ENCODE results near the gene FNBP1.
"Not testable (repeated sequence)": the region's sequence is repeated elsewhere in the genome, so short reads cannot be mapped to it uniquely, and the experiment has no call there.

The FNBP1 gene

GRCh38 chr9:129962451-129962864 lies 80.5 kb downstream of the FNBP1 start:
- peak overlapping the region; percentile 74 to 86 (median 81) for H3K9ac ChIP-seq
- peaks cover 45 to 94% (median 53%) of the 10 kb centered on the region in 10 experiments for H3K4me1 ChIP-seq
- peak overlapping the region; percentile 48 to 71 (median 61) for H3K4me3 ChIP-seq
- H4K20me1 ChIP-seq = peaks cover 0 to 4% (median 0%) of the 10 kb centered on the region in 11 experiments; a peak in 1 of 22 replicates
- H3K36me3 ChIP-seq = peaks cover under 1 to 50% (median 3%) of the 10 kb centered on the region in 11 experiments; a peak in 15 of 22 replicates
- TF ChIP-seq Cebpa-rat (IDR thresholded peaks at IDR 0.05) = no peak
- H3K27me3 ChIP-seq = no peaks in the 10 kb centered on the region
- peaks cover 0 to 2% (median 0%) of the 10 kb centered on the region in 11 experiments; a peak in 2 of 22 replicates for H3K9me3 ChIP-seq (replicated peaks in 1 of 11)
- peak overlapping the region; percentile 74 to 98 (median 89) for H3K4me2 ChIP-seq
- H3K27ac ChIP-seq = peak overlapping the region; percentile 66 to 87 (median 82)

DNA sequence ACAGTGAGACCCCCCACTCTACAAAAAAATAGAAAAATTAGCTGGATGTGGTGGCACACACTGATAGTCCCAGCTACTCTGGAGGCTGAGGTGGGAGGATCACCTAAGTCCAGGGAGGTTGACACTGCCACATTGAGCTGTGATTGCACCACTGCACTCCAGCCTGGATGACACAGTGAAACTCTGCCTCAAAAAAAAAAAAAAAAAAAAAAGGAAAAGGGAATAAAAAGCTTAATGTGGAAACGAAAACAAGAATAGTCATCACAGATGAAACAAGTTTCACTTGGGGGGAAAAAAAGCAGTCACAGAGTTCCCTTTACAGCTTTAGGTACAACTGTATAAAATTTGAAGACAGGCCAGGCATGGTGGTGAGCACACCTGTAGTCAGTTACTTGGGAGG lies 84.2 kb downstream of the FNBP1 start:
- Histone ChIP-seq H3K4me2 (peak overlapping the region in 5 of 11 experiments; percentile 2 to 64 (median 35); a peak in 7 of 22 replicates), H3K27ac (0 out of 22 replicates have a peak overlapping the region, but pooled peaks of 1 of the 11 experiments have one; percentile 21), H3K36me3 (peaks cover 6 to 56% (median 12%) of the 10 kb centered on the region in 11 experiments; a peak in 16 of 22 replicates), H3K9ac (no peak overlapping the region), H3K4me1 (peaks cover 20 to 96% (median 46%) of the 10 kb centered on the region in 10 experiments), H3K9me3 (replicated peaks in 1 of 11) (peaks cover 0 to 8% (median 0%) of the 10 kb centered on the region in 11 experiments; a peak in 1 of 22 replicates), H3K27me3 (no peaks in the 10 kb centered on the region), H3K4me3 (no peak overlapping the region), H4K20me1 (peaks cover 0 to 4% (median 0%) of the 10 kb centered on the region in 11 experiments; a peak in 1 of 22 replicates)
- TF ChIP-seq Cebpa-rat (IDR thresholded peaks at IDR 0.05) = no peak

DNA sequence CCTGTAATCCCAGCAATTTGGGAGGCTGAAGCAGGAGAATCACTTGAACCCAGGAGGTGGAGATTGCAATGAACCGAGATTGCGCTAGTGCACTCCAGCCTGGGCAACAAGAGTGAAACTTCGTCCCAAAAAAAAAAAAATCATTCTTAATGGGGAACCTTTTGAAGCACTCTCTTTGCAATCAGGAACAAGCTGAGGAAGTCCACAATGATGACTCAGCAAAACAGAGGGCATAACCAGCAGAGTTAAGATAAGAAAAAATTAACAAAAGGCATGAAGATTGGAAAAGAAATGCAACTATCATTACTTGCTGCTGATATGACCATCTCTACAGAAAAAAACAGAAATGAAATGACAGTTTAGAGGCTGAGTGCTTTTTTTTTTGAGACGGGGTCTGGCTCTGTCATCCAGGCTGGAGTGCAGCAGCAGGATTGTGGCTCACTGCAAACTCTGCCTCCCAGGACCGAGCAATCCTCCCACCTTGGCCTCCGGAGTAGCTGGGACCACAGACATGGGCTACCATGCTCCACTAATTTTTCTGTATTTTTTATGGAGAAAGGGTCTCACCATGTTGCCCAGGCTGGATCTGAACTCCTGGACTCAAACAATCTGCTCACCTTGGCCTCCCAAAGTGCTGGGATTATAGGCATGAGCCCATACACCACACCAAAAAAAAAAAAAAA lies 88.0 kb downstream of the FNBP1 start:
- Histone ChIP-seq H4K20me1 (no peaks in the 10 kb centered on the region), H3K27me3 (no peaks in the 10 kb centered on the region), H3K9ac (peak overlapping the region in 6 of 11 experiments; percentile 22 to 60 (median 50); a peak in 8 of 22 replicates), H3K9me3 (replicated peaks in 1 of 11) (peaks cover 0 to 8% (median 0%) of the 10 kb centered on the region in 11 experiments; a peak in 1 of 22 replicates), H3K36me3 (peaks cover 6 to 79% (median 12%) of the 10 kb centered on the region in 11 experiments; a peak in 16 of 22 replicates), H3K27ac (peak overlapping the region; percentile 18 to 82 (median 64); a peak in 20 of 22 replicates), H3K4me1 (peaks cover 0 to 65% (median 22%) of the 10 kb centered on the region in 10 experiments; a peak in 18 of 20 replicates), H3K4me3 (peak overlapping the region in 1 of 10 experiments; percentile 17; a peak in 1 of 20 replicates), H3K4me2 (peak overlapping the region in 10 of 11 experiments; percentile 33 to 82 (median 70); a peak in 19 of 22 replicates)
- TF ChIP-seq Cebpa-rat (IDR thresholded peaks at IDR 0.05) = peak in 2 of 11 experiments; percentile 34 to 37; a peak in 3 of 22 replicates

- H3K4me3 ChIP-seq = no peak overlapping the region
- no peak overlapping the region for H3K27ac ChIP-seq
- no peak for TF ChIP-seq Cebpa-rat (IDR thresholded peaks at IDR 0.05)
- H4K20me1 ChIP-seq = no peaks in the 10 kb centered on the region
- peaks cover 0 to 8% (median 0%) of the 10 kb centered on the region in 11 experiments; a peak in 1 of 22 replicates for H3K9me3 ChIP-seq (replicated peaks in 1 of 11)
- peaks cover 6 to 83% (median 12%) of the 10 kb centered on the region in 11 experiments; a peak in 16 of 22 replicates for H3K36me3 ChIP-seq
- H3K4me1 ChIP-seq = peaks cover 0 to 53% (median 19%) of the 10 kb centered on the region in 10 experiments; a peak in 18 of 20 replicates
- peak overlapping the region in 1 of 11 experiments; percentile 28; a peak in 2 of 22 replicates for H3K4me2 ChIP-seq
- no peak overlapping the region for H3K9ac ChIP-seq
- no peaks in the 10 kb centered on the region for H3K27me3 ChIP-seq
These were observed 89.3 kb downstream of the FNBP1 start for GRCh38 chr9:129953736-129954135.

GRCh38 chr9:129952337-129952736 lies 90.7 kb downstream of the FNBP1 start:
- H3K36me3 ChIP-seq = peaks cover 4 to 83% (median 8%) of the 10 kb centered on the region in 11 experiments; a peak in 16 of 22 replicates

DNA sequence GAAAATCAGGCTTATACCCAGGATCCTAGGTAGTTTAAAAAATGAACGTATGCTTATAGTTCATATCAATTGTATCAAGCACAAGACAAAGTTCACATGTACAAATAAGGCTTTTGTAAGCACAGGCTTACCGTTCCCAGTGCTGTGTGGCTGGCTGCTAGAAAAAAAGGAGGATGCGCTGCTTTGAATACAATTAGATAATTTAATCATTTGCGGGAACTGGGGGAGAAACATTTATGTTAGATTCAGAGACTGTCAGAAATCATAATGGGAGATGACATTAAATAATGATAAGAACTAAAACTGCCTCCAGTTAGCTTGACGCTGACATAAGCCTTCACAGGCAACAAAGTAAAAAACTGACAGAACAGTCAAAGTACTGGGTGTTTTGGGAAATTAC lies 93.2 kb downstream of the FNBP1 start:
- H3K4me2 ChIP-seq = no peak overlapping the region
- peaks cover 0 to 60% (median 0%) of the 10 kb centered on the region in 11 experiments; a peak in 9 of 22 replicates for H3K36me3 ChIP-seq
- no peaks in the 10 kb centered on the region for H3K9me3 ChIP-seq (replicated peaks in 1 of 11)
- no peak for TF ChIP-seq Cebpa-rat (IDR thresholded peaks at IDR 0.05)
- H3K4me3 ChIP-seq = no peak overlapping the region
- no peak overlapping the region; a peak in 1 of 22 replicates for H3K27ac ChIP-seq
- no peak overlapping the region for H3K9ac ChIP-seq
- H3K27me3 ChIP-seq = no peaks in the 10 kb centered on the region
- no peaks in the 10 kb centered on the region for H4K20me1 ChIP-seq
- H3K4me1 ChIP-seq = peaks cover 17 to 45% (median 29%) of the 10 kb centered on the region in 10 experiments

More at GRCh38 chr9:129952337-129952736, 90.7 kb downstream of the FNBP1 start:
- Histone ChIP-seq H3K4me2 (no peak overlapping the region), H3K9ac (no peak overlapping the region), H3K27me3 (no peaks in the 10 kb centered on the region), H3K9me3 (replicated peaks in 1 of 11) (peaks cover 0 to 4% (median 0%) of the 10 kb centered on the region in 11 experiments; a peak in 1 of 22 replicates), H3K4me3 (no peak overlapping the region), H3K27ac (no peak overlapping the region), H3K4me1 (peaks cover 0 to 46% (median 17%) of the 10 kb centered on the region in 10 experiments; a peak in 18 of 20 replicates), H4K20me1 (no peaks in the 10 kb centered on the region)
- no peak for TF ChIP-seq Cebpa-rat (IDR thresholded peaks at IDR 0.05)

DNA sequence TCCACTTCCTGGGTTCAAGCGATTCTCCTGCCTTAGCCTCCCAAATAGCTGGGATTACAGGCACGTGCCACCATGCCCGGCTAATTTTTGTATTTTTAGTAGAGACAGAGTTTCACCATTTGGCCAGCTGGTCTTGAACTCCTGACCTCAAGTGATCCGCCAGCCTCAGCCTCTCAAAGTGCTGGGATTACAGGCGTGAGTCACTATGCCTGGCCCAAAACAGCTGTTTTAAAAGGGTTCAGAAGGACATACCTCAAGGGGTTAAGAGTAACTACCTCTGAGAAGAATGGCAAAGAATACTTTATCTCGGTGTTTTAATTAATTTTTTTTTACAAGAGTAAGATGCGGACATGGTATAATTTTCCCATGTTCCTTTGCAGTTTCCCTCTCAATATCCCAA lies 94.4 kb downstream of the FNBP1 start:
- H3K4me3 ChIP-seq; H3K4me2 ChIP-seq; H3K9ac ChIP-seq; H3K27me3 ChIP-seq; H4K20me1 ChIP-seq; H3K9me3 ChIP-seq (replicated peaks in 1 of 11); H3K27ac ChIP-seq: not testable (repeated sequence)
- Histone ChIP-seq H3K4me1 (peaks cover 23 to 46% (median 35%) of the 10 kb centered on the region in 10 experiments), H3K36me3 (peaks cover 0 to 62% (median 0%) of the 10 kb centered on the region in 11 experiments; a peak in 9 of 22 replicates)

- peaks cover 10 to 65% (median 17%) of the 10 kb centered on the region in 11 experiments; a peak in 18 of 22 replicates for H3K36me3 ChIP-seq
- H3K27ac ChIP-seq = peak overlapping the region; percentile 30 to 89 (median 75); a peak in 19 of 22 replicates
- H3K9ac ChIP-seq = peak overlapping the region in 3 of 11 experiments; percentile 24 to 71 (median 71); a peak in 5 of 22 replicates
- H3K27me3 ChIP-seq = no peaks in the 10 kb centered on the region
- no peak for TF ChIP-seq Cebpa-rat (IDR thresholded peaks at IDR 0.05)
- H3K4me3 ChIP-seq = peak overlapping the region in 2 of 10 experiments; percentile 2 to 7; a peak in 1 of 20 replicates
- no peaks in the 10 kb centered on the region for H4K20me1 ChIP-seq
- peak overlapping the region; percentile 32 to 90 (median 74); a peak in 18 of 22 replicates for H3K4me2 ChIP-seq
- H3K4me1 ChIP-seq = peaks cover 23 to 51% (median 36%) of the 10 kb centered on the region in 10 experiments
- H3K9me3 ChIP-seq (replicated peaks in 1 of 11) = peaks cover 15 to 25% (median 23%) of the 10 kb centered on the region in 11 experiments
These were observed 96.6 kb downstream of the FNBP1 start for GRCh38 chr9:129946246-129946995.

Data from BLaER1 treated with 17β-estradiol and CSF1 and Interleukin-3, amounts not matched to agents 10 nM and 100 nM (cell line).